HUES6 (cell line): ENCODE data around the gene SSNA1.

Experiments
- H3K27ac ChIP-seq: 2 replicates; pipeline ENCODE4 v1.7.0; 2013; ENCODE audit warnings: low read depth, mild to moderate bottlenecking, low read length, inconsistent platforms
- H3K27me3 ChIP-seq: 2 replicates; pipeline ENCODE4 v1.6.1; 2013; ENCODE audit warnings: low read length; ENCODE audit not compliant: control insufficient read depth, insufficient read depth
- H3K36me3 ChIP-seq: 2 replicates; pipeline ENCODE4 v1.6.1; 2013; ENCODE audit warnings: low read length; ENCODE audit not compliant: control insufficient read depth, insufficient read depth
- H3K4me1 ChIP-seq: 2 replicates; pipeline ENCODE4 v1.6.1; 2013; ENCODE audit warnings: low read length; ENCODE audit not compliant: control insufficient read depth, insufficient read depth
- H3K4me3 ChIP-seq: 2 replicates; pipeline ENCODE4 v1.5.1; 2013; ENCODE audit warnings: low read depth, low read length
- H3K9ac ChIP-seq: one replicate; pipeline ENCODE4 v1.6.1; 2013; ENCODE audit warnings: mild to moderate bottlenecking, low read length
- H3K9me3 ChIP-seq: 2 replicates; pipeline ENCODE4 v1.6.1; 2013; ENCODE audit warnings: low read depth, low read length; ENCODE audit not compliant: control insufficient read depth, insufficient read depth

Gene SSNA1

GRCh38 chr9:137157618-137158415 is 30.7 kb upstream of the SSNA1 start:
- Histone ChIP-seq H3K36me3 (no peaks in the 10 kb centered on the region), H3K9me3 (peaks cover 6% of the 10 kb centered on the region; the same call in 1 of the 2 replicates), H3K4me1 (peaks cover 6% of the 10 kb centered on the region; the same call in 1 of the 2 replicates), H3K27ac (no peak overlapping the region), H3K27me3 (peaks cover 82% of the 10 kb centered on the region), H3K4me3 (no peak overlapping the region), H3K9ac (no peak overlapping the region)

GRCh38 chr9:137158625-137159024 is 29.9 kb upstream of the SSNA1 start:
- Histone ChIP-seq H3K27me3 (peaks cover 90% of the 10 kb centered on the region), H3K9ac (no peak overlapping the region), H3K4me1 (peaks cover 6% of the 10 kb centered on the region; the same call in 1 of the 2 replicates), H3K4me3 (no peak overlapping the region), H3K27ac (no peak overlapping the region), H3K9me3 (no peaks in the 10 kb centered on the region), H3K36me3 (no peaks in the 10 kb centered on the region)

GRCh38 chr9:137159105-137160053 is 29.1 kb upstream of the SSNA1 start:
- Histone ChIP-seq H3K9me3 (no peaks in the 10 kb centered on the region), H3K27me3 (peaks cover 98% of the 10 kb centered on the region), H3K9ac (no peak overlapping the region)

GRCh38 chr9:137160054-137160425 is 28.4 kb upstream of the SSNA1 start:
- Histone ChIP-seq H3K27me3 (peaks cover 99% of the 10 kb centered on the region), H3K4me1 (peaks cover 6% of the 10 kb centered on the region; the same call in 1 of the 2 replicates), H3K27ac (no peak overlapping the region), H3K36me3 (no peaks in the 10 kb centered on the region), H3K4me3 (no peak overlapping the region), H3K9me3 (no peaks in the 10 kb centered on the region), H3K9ac (no peak overlapping the region)

More at GRCh38 chr9:137159105-137160053, 29.1 kb upstream of the SSNA1 start:
- Histone ChIP-seq H3K4me3 (no peak overlapping the region), H3K36me3 (no peaks in the 10 kb centered on the region), H3K27ac (no peak overlapping the region), H3K4me1 (peaks cover 6% of the 10 kb centered on the region; the same call in 1 of the 2 replicates)

DNA sequence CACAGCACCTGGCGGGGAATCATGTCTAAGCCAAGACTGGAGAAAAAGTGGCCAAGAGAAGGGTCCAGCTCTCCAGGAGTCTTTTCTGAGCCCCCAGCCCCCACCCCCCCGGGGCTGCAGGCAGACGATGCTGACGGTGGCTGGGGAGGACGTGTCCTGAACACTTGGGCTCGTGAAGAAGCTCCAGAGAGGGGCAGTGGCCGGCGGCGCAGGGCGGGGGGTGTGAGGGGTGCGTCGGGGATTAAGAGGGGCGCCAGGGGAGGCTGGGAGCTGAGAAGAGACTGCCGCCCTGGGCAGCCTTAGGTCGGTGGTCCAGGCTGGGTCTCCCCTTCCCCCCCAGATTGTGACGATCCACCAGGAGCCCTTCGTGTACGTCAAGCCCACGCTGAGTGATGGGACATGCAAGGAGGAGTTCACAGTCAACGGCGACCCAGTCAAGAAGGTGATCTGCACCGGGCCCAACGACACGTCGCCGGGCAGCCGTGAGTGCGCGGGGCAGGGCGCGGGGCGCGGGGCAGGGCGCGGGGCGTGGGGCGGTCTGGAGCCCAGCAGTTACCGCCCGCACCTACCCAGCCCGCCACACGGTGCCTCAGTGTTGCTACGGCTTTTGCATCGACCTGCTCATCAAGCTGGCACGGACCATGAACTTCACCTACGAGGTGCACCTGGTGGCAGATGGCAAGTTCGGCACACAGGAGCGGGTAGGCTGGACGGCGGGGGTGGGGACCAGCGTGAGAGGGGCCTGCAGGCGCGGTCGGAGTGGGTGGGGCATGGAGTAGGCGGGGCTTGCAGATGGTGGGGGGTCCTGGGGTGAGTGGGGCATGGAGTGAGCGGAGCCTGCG is 27.5 kb upstream of the SSNA1 start:
- H3K4me3 ChIP-seq = peak overlapping the region; percentile 46
- H3K9me3 ChIP-seq = no peaks in the 10 kb centered on the region
- no peak overlapping the region for H3K27ac ChIP-seq
- peaks cover 99% of the 10 kb centered on the region for H3K27me3 ChIP-seq
- peaks cover 6% of the 10 kb centered on the region; the same call in 1 of the 2 replicates for H3K4me1 ChIP-seq
- no peak overlapping the region for H3K9ac ChIP-seq
- no peaks in the 10 kb centered on the region for H3K36me3 ChIP-seq

DNA sequence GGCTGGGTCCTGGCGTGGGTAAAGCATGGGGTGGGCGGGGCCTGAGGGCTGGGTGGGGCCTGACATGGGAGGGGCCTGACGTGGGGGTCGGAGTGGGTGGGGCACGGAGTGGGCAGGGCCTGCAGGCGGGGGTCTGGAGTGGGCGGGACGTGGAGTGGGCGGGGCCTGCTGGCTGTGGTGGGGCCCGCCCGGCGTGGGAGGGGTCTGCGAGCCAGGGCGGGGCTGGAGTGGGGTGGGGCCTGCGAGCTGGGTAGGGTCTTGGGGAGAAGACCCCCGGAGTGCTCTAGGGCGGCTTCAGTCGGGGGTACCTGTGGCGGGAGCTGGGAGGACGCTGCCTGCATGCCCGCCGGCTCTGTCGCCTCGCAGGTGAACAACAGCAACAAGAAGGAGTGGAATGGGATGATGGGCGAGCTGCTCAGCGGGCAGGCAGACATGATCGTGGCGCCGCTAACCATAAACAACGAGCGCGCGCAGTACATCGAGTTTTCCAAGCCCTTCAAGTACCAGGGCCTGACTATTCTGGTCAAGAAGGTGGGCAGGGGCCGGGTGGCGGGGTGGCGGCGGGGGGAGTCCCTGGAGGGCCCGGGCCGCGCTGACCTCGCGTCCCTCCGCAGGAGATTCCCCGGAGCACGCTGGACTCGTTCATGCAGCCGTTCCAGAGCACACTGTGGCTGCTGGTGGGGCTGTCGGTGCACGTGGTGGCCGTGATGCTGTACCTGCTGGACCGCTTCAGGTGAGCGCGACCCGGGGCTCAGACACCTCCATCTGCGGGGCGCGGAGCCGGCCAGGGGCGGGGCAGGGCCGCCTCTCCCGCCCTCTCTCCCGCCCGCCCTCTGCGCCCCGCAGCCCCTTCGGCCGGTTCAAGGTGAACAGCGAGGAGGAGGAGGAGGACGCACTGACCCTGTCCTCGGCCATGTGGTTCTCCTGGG is 26.7 kb upstream of the SSNA1 start:
- peaks cover 3% of the 10 kb centered on the region; the same call in 1 of the 2 replicates for H3K4me1 ChIP-seq
- H3K9me3 ChIP-seq = no peaks in the 10 kb centered on the region
- H3K4me3 ChIP-seq = peak overlapping the region; percentile 63
- H3K9ac ChIP-seq = no peak overlapping the region
- H3K27ac ChIP-seq = no peak overlapping the region
- H3K36me3 ChIP-seq = no peaks in the 10 kb centered on the region
- peaks cover 99% of the 10 kb centered on the region for H3K27me3 ChIP-seq

DNA sequence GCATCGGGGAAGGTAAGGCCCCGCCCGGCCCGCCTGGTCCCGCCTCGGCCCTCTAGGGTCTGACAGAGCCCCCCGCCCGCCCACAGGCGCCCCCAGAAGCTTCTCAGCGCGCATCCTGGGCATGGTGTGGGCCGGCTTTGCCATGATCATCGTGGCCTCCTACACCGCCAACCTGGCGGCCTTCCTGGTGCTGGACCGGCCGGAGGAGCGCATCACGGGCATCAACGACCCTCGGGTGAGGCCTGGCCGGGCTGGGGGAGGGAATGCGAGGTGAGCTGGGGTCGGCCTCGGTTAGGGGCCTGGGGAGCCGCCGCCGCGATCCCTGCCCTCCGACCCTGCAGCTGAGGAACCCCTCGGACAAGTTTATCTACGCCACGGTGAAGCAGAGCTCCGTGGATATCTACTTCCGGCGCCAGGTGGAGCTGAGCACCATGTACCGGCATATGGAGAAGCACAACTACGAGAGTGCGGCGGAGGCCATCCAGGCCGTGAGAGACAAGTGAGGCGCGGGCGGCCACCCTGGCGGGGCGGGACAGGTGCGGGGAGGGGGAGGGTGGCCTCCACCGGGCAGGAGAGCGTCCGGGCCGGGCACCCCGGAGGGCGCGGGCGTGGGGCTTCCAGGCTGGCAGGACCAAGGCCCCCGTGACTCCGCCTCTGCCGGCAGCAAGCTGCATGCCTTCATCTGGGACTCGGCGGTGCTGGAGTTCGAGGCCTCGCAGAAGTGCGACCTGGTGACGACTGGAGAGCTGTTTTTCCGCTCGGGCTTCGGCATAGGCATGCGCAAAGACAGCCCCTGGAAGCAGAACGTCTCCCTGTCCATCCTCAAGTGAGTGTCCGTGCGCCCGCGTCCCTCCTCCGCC is 25.7 kb upstream of the SSNA1 start:
- Histone ChIP-seq H3K9me3 (no peaks in the 10 kb centered on the region), H3K27ac (no peak overlapping the region), H3K4me3 (peak overlapping the region; percentile 63), H3K4me1 (no peaks in the 10 kb centered on the region), H3K36me3 (no peaks in the 10 kb centered on the region), H3K27me3 (peaks cover 100% of the 10 kb centered on the region), H3K9ac (no peak overlapping the region)

DNA sequence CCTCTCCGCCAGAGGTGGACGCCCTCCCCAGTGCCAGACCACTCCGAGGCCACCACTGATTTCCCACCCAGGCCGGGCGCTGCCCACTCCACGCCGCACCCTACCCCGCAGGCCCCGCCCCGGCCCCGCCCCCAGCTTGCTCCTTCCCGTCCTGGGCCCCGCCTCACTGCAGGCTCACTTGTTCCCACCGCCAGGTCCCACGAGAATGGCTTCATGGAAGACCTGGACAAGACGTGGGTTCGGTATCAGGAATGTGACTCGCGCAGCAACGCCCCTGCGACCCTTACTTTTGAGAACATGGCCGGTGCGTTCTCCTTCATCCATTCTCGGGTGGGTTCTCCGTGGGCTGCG is 25.1 kb upstream of the SSNA1 start:
- Histone ChIP-seq H3K27me3 (peaks cover 100% of the 10 kb centered on the region), H3K9me3 (no peaks in the 10 kb centered on the region), H3K4me3 (peak overlapping the region; percentile 63), H3K4me1 (no peaks in the 10 kb centered on the region), H3K27ac (no peak overlapping the region), H3K9ac (no peak overlapping the region), H3K36me3 (no peaks in the 10 kb centered on the region)

- no peak overlapping the region for H3K9ac ChIP-seq
These were observed 24.7 kb upstream of the SSNA1 start for GRCh38 chr9:137163805-137164204.

More at GRCh38 chr9:137163805-137164204, 24.7 kb upstream of the SSNA1 start:
- Histone ChIP-seq H3K9me3 (no peaks in the 10 kb centered on the region), H3K4me1 (no peaks in the 10 kb centered on the region), H3K36me3 (no peaks in the 10 kb centered on the region), H3K27me3 (peaks cover 100% of the 10 kb centered on the region), H3K4me3 (peak overlapping the region; percentile 63; the same call in 1 of the 2 replicates), H3K27ac (no peak overlapping the region)
